Trophoblast cell (in vitro differentiated cells and primary cell): Measurements from ENCODE around the gene SERPINB13.

ENCODE experiments used
- DNase-seq, 2 donors: peaks; one replicate each; pipeline ENCODE4 v3.0.0-alpha.2; 2016
- H2AFZ ChIP-seq: 2 replicates; pipeline ENCODE4 v1.6.1; 2013; ENCODE audit warnings: low read length, moderate library complexity, mild to moderate bottlenecking; ENCODE audit not compliant: insufficient read depth, poor library complexity
- H2AK5ac ChIP-seq: 2 replicates; pipeline ENCODE4 v1.6.1; 2013; ENCODE audit warnings: mild to moderate bottlenecking, low read length
- H2BK120ac ChIP-seq: 2 replicates; pipeline ENCODE4 v1.6.1; 2013; ENCODE audit warnings: low read length, mild to moderate bottlenecking, moderate library complexity; ENCODE audit not compliant: insufficient read depth, poor library complexity
- H2BK12ac ChIP-seq: 2 replicates; pipeline ENCODE4 v1.6.1; 2013; ENCODE audit warnings: mild to moderate bottlenecking, low read length, moderate library complexity
- H2BK5ac ChIP-seq: 2 replicates; pipeline ENCODE4 v1.6.1; 2013; ENCODE audit warnings: low read length, low read depth, moderate library complexity, mild to moderate bottlenecking; ENCODE audit not compliant: poor library complexity
- H3K14ac ChIP-seq: 2 replicates; pipeline ENCODE4 v1.6.1; 2013; ENCODE audit warnings: mild to moderate bottlenecking, low read length
- H3K18ac ChIP-seq: 2 replicates; pipeline ENCODE4 v1.6.1; 2013; ENCODE audit warnings: mild to moderate bottlenecking, low read length
- H3K23ac ChIP-seq: 2 replicates; pipeline ENCODE4 v1.6.1; 2013; ENCODE audit warnings: low read length
- H3K27ac ChIP-seq: 2 replicates; pipeline ENCODE4 v1.5.1; 2013; ENCODE audit warnings: low read depth, mild to moderate bottlenecking, inconsistent platforms, low read length, moderate library complexity
- H3K27me3 ChIP-seq: 2 replicates; pipeline ENCODE4 v1.6.1; 2013; ENCODE audit warnings: inconsistent platforms, mild to moderate bottlenecking, low read length, moderate library complexity; ENCODE audit not compliant: insufficient read depth
- H3K36me3 ChIP-seq, 2 experiments: 1 replicate in 1 of 2; 2 replicates in 1 of 2; pipeline ENCODE4 v1.6.1; 2013; ENCODE audit warnings: low read length in 2 of 2, mild to moderate bottlenecking in 2 of 2, moderate library complexity in 1 of 2; ENCODE audit not compliant: insufficient read depth in 2 of 2, control insufficient read depth in 1 of 2
- H3K4ac ChIP-seq: 2 replicates; pipeline ENCODE4 v1.6.1; 2013; ENCODE audit warnings: low read depth, mild to moderate bottlenecking, low read length, moderate library complexity
- H3K4me1 ChIP-seq, 2 experiments: 1 replicate in 1 of 2; 2 replicates in 1 of 2; pipeline ENCODE4 v1.6.1; 2013; ENCODE audit warnings: low read length in 2 of 2, mild to moderate bottlenecking in 2 of 2, moderate library complexity in 1 of 2; ENCODE audit not compliant: insufficient read depth in 2 of 2, control insufficient read depth in 1 of 2
- H3K4me2 ChIP-seq: 2 replicates; pipeline ENCODE4 v1.6.1; 2013; ENCODE audit warnings: inconsistent platforms, mild to moderate bottlenecking, low read length, moderate library complexity
- H3K4me3 ChIP-seq: 2 replicates; pipeline ENCODE4 v1.5.1; 2013; ENCODE audit warnings: mild to moderate bottlenecking, low read depth, low read length, inconsistent platforms
- H3K79me1 ChIP-seq: one replicate; pipeline ENCODE4 v1.6.1; 2013; ENCODE audit warnings: low read length
- H3K79me2 ChIP-seq: 2 replicates; pipeline ENCODE4 v1.6.1; 2013; ENCODE audit warnings: low read length, mild to moderate bottlenecking; ENCODE audit not compliant: control insufficient read depth, insufficient read depth, poor library complexity
- H3K9ac ChIP-seq: 2 replicates; pipeline ENCODE4 v1.6.1; 2013; ENCODE audit warnings: mild to moderate bottlenecking, low read length
- H3K9me3 ChIP-seq: 2 replicates; pipeline ENCODE4 v1.6.1; 2013; ENCODE audit warnings: low read depth, mild to moderate bottlenecking, control low read depth, inconsistent platforms, low read length; ENCODE audit not compliant: insufficient read depth
- H4K12ac ChIP-seq: 2 replicates; pipeline ENCODE4 v1.6.1; 2013; ENCODE audit warnings: low read depth, mild to moderate bottlenecking, low read length, moderate library complexity
- H4K8ac ChIP-seq: 2 replicates; pipeline ENCODE4 v1.6.1; 2013; ENCODE audit warnings: low read depth, mild to moderate bottlenecking, low read length, moderate library complexity
- H4K91ac ChIP-seq: one replicate; pipeline ENCODE4 v1.6.1; 2013; ENCODE audit warnings: low read depth, mild to moderate bottlenecking, low read length, moderate library complexity
- WGBS: extraction: QIAGEN DNeasy Blood & Tissue Kit; methylation state at CpG from one replicate; pipeline ENCODE4 v1.1.7; 2013; ENCODE audit warnings: missing lambda C conversion rate; ENCODE audit not compliant: insufficient read length, insufficient coverage; ENCODE audit errors: extremely low coverage; 5-methylcytosine and 5-hydroxymethylcytosine counted together

The SERPINB13 gene

GRCh38 chr18:63575681-63576080, 11.5 kb upstream of the SERPINB13 start:
- H3K9me3 ChIP-seq, result no peaks in the 10 kb centered on the region
- H2BK12ac ChIP-seq, result no peak overlapping the region

GRCh38 chr18:63578357-63578958, 8.7 kb upstream of the SERPINB13 start:
- Histone ChIP-seq H2BK120ac (no peak overlapping the region), H3K18ac (no peak overlapping the region), H3K9ac (no peak overlapping the region), H3K9me3 (no peaks in the 10 kb centered on the region), H3K4me2 (no peak overlapping the region), H3K27ac (no peak overlapping the region), H3K36me3 (no peaks in the 10 kb centered on the region), H3K4me1 (no peaks in the 10 kb centered on the region), H4K12ac (no peak overlapping the region), H3K14ac (no peak overlapping the region), H3K4ac (no peak overlapping the region), H3K79me1 (no peaks in the 10 kb centered on the region), H2AK5ac (no peak overlapping the region), H3K27me3 (no peaks in the 10 kb centered on the region), H2BK5ac (no peak overlapping the region), H2AFZ (no peak overlapping the region), H3K23ac (no peak overlapping the region), H4K91ac (no peak overlapping the region), H4K8ac (no peak overlapping the region), H3K4me3 (no peak overlapping the region), H2BK12ac (no peak overlapping the region), H3K79me2 (no peaks in the 10 kb centered on the region)
- DNase-seq, result peak in 1 of 2 donors; percentile 80
- no CpG with 5 or more reads among the region's 5 CpGs for WGBS

More at GRCh38 chr18:63575681-63576080, 11.5 kb upstream of the SERPINB13 start:
- Histone ChIP-seq H3K18ac (no peak overlapping the region), H3K27me3 (no peaks in the 10 kb centered on the region), H2BK5ac (no peak overlapping the region), H4K91ac (no peak overlapping the region), H4K8ac (no peak overlapping the region), H3K79me2 (no peaks in the 10 kb centered on the region), H3K36me3 (no peaks in the 10 kb centered on the region), H3K4me3 (no peak overlapping the region), H2BK120ac (no peak overlapping the region), H3K4me1 (no peaks in the 10 kb centered on the region), H3K27ac (no peak overlapping the region), H3K9ac (no peak overlapping the region), H2AK5ac (no peak overlapping the region), H2AFZ (no peak overlapping the region), H3K79me1 (no peaks in the 10 kb centered on the region), H4K12ac (no peak overlapping the region), H3K4me2 (no peak overlapping the region), H3K4ac (no peak overlapping the region), H3K23ac (no peak overlapping the region), H3K14ac (no peak overlapping the region)
- DNase-seq, result peak in 1 of 2 donors; percentile 75

GRCh38 chr18:63579616-63580015, 7.5 kb upstream of the SERPINB13 start:
- DNase-seq, result no peak
- Histone ChIP-seq H3K9me3 (no peaks in the 10 kb centered on the region), H2BK5ac (no peak overlapping the region), H3K4me3 (no peak overlapping the region), H3K23ac (no peak overlapping the region), H3K14ac (no peak overlapping the region), H4K12ac (no peak overlapping the region), H3K4me2 (no peak overlapping the region), H3K79me2 (no peaks in the 10 kb centered on the region), H3K4me1 (no peaks in the 10 kb centered on the region), H2AFZ (no peak overlapping the region), H3K36me3 (no peaks in the 10 kb centered on the region), H2BK12ac (no peak overlapping the region), H3K18ac (no peak overlapping the region), H2BK120ac (no peak overlapping the region), H3K27me3 (no peaks in the 10 kb centered on the region), H3K79me1 (no peaks in the 10 kb centered on the region), H3K4ac (no peak overlapping the region), H4K8ac (no peak overlapping the region), H2AK5ac (no peak overlapping the region), H3K9ac (no peak overlapping the region), H4K91ac (no peak overlapping the region), H3K27ac (no peak overlapping the region)
- no CpG with 5 or more reads among the region's 2 CpGs for WGBS

- no CpG with 5 or more reads among the region's 4 CpGs for WGBS
- Histone ChIP-seq H2BK120ac (no peak overlapping the region), H3K4me1 (peaks cover 0 to 3% of the 10 kb centered on the region in 2 experiments), H4K8ac (no peak overlapping the region), H4K91ac (no peak overlapping the region), H3K4me3 (no peak overlapping the region), H3K4me2 (no peak overlapping the region), H3K27me3 (no peaks in the 10 kb centered on the region), H4K12ac (no peak overlapping the region), H2BK5ac (no peak overlapping the region), H3K9ac (no peak overlapping the region), H3K79me1 (no peaks in the 10 kb centered on the region), H3K27ac (no peak overlapping the region), H3K79me2 (no peaks in the 10 kb centered on the region), H3K9me3 (no peaks in the 10 kb centered on the region), H2AK5ac (no peak overlapping the region), H2AFZ (no peak overlapping the region), H3K4ac (no peak overlapping the region), H3K36me3 (no peaks in the 10 kb centered on the region), H2BK12ac (no peak overlapping the region), H3K18ac (no peak overlapping the region), H3K14ac (no peak overlapping the region), H3K23ac (no peak overlapping the region)
- no peak for DNase-seq
These were observed 1.2 kb upstream of the SERPINB13 start for GRCh38 chr18:63585988-63586387.
